Loucy (cell line): ENCODE data around the gene IWS1.

Source experiments
- H2AFZ ChIP-seq: fragments of 200-600 bp; sonication (generic); 2 replicates; pipeline ENCODE4 v1.6.0; 2016; ENCODE audit warnings: antibody characterized with exemption, mild to moderate bottlenecking, low read length, moderate library complexity
- H3F3A ChIP-seq: fragments of 200-600 bp; 2 replicates; pipeline ENCODE4 v1.6.0; 2016; ENCODE audit warnings: antibody characterized with exemption, low read depth, mild to moderate bottlenecking
- H3K27me3 ChIP-seq: fragments of 200-600 bp; sonication (generic); 2 replicates; pipeline ENCODE4 v1.6.1; 2014; ENCODE audit warnings: low read length, mild to moderate bottlenecking; ENCODE audit not compliant: insufficient read depth, poor library complexity, severe bottlenecking
- H3K36me3 ChIP-seq: fragments of 200-600 bp; sonication (generic); 2 replicates; pipeline ENCODE4 v1.6.1; 2016; ENCODE audit warnings: low read length; ENCODE audit not compliant: insufficient read depth
- H3K4me1 ChIP-seq: fragments of 200-600 bp; sonication (generic); 2 replicates; pipeline ENCODE4 v1.5.1; 2014; ENCODE audit warnings: low read length, mild to moderate bottlenecking; ENCODE audit not compliant: insufficient read depth, poor library complexity, severe bottlenecking
- H3K4me2 ChIP-seq: fragments of 200-600 bp; sonication (generic); 2 replicates; pipeline ENCODE4 v1.6.0; 2014; ENCODE audit warnings: antibody characterized with exemption, low read length, low read depth, mild to moderate bottlenecking; ENCODE audit not compliant: poor library complexity, severe bottlenecking
- H3K4me3 ChIP-seq: fragments of 200-600 bp; sonication (generic); 2 replicates; pipeline ENCODE4 v1.5.1; 2014; ENCODE audit warnings: low read length, mild to moderate bottlenecking, mixed read lengths; ENCODE audit not compliant: poor library complexity, severe bottlenecking
- H3K79me2 ChIP-seq: fragments of 200-600 bp; sonication (generic); 2 replicates; pipeline ENCODE4 v1.6.1; 2014; ENCODE audit warnings: low read length; ENCODE audit not compliant: insufficient read depth
- H3K9ac ChIP-seq: fragments of 200-600 bp; sonication (generic); 2 replicates; pipeline ENCODE4 v1.6.0; 2014; ENCODE audit warnings: mild to moderate bottlenecking, low read depth, low read length, moderate library complexity; ENCODE audit not compliant: poor library complexity, severe bottlenecking
- H3K9me2 ChIP-seq: fragments of 200-600 bp; sonication (generic); replicated peaks from 2 replicates; pipeline ENCODE4 v1.6.1; 2016; ENCODE audit warnings: low read depth, low read length, mixed read lengths
- H3K9me3 ChIP-seq: fragments of 200-600 bp; sonication (generic); 2 replicates; pipeline ENCODE4 v1.6.1; 2014; ENCODE audit warnings: mild to moderate bottlenecking, antibody characterized with exemption, low read length, low read depth; ENCODE audit not compliant: insufficient read depth
- H4K20me1 ChIP-seq: fragments of 200-600 bp; sonication (generic); 2 replicates; pipeline ENCODE4 v1.6.0; 2014; ENCODE audit warnings: antibody characterized with exemption, low read length, mild to moderate bottlenecking; ENCODE audit not compliant: insufficient read depth, poor library complexity, severe bottlenecking
- EZH2phosphoT487 ChIP-seq: fragments of 200-600 bp; IDR thresholded peaks from 2 replicates; pipeline ENCODE4 v1.6.1; 2018; ENCODE audit warnings: antibody characterized with exemption, mild to moderate bottlenecking, moderate library complexity, borderline replicate concordance
- TF ChIP-seq, protein P1 (sequence below): fragments of 200-600 bp; sonication (generic); conservative IDR thresholded peaks from 2 replicates; pipeline ENCODE4 v1.5.1; 2014; ENCODE audit warnings: mild to moderate bottlenecking, antibody characterized with exemption, low read length

Gene IWS1

DNA sequence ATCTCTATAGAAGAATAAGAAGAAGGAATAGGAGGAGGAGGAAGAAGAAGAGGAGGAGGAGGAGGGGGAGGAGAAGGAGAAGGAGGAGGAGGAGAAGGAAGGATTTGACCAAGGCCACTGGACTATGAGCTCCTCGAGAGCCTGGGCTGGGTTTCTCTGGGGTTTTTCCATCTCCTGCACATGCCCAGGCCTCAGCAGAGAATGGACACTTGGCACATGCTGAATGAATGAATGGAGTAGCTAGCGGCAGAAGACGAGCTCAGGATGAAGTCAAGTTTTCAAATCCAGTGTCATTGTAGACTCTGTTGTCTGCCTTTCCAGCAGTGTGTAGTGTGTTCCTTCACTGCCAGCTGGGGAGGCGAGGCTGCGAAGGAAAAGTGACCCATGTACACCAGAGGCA lies 11.4 kb upstream of the IWS1 start:
- H3K4me1 ChIP-seq: no peaks in the 10 kb centered on the region
- no peaks in the 10 kb centered on the region for H3K9me3 ChIP-seq
- no peak overlapping the region for H3K9ac ChIP-seq
- no peaks in the 10 kb centered on the region for H3K79me2 ChIP-seq
- H3K27me3 ChIP-seq: no peaks in the 10 kb centered on the region
- H4K20me1 ChIP-seq: no peaks in the 10 kb centered on the region
- no peaks in the 10 kb centered on the region for H3K9me2 ChIP-seq
- TF ChIP-seq EZH2phosphoT487: no peak
- TF ChIP-seq, protein P1, sequence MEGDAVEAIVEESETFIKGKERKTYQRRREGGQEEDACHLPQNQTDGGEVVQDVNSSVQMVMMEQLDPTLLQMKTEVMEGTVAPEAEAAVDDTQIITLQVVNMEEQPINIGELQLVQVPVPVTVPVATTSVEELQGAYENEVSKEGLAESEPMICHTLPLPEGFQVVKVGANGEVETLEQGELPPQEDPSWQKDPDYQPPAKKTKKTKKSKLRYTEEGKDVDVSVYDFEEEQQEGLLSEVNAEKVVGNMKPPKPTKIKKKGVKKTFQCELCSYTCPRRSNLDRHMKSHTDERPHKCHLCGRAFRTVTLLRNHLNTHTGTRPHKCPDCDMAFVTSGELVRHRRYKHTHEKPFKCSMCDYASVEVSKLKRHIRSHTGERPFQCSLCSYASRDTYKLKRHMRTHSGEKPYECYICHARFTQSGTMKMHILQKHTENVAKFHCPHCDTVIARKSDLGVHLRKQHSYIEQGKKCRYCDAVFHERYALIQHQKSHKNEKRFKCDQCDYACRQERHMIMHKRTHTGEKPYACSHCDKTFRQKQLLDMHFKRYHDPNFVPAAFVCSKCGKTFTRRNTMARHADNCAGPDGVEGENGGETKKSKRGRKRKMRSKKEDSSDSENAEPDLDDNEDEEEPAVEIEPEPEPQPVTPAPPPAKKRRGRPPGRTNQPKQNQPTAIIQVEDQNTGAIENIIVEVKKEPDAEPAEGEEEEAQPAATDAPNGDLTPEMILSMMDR: no peak
- no peak overlapping the region for H3K4me2 ChIP-seq
- no peaks in the 10 kb centered on the region for H3F3A ChIP-seq
- H3K4me3 ChIP-seq: no peak overlapping the region
- H2AFZ ChIP-seq: no peak overlapping the region
- H3K36me3 ChIP-seq: no peaks in the 10 kb centered on the region

DNA sequence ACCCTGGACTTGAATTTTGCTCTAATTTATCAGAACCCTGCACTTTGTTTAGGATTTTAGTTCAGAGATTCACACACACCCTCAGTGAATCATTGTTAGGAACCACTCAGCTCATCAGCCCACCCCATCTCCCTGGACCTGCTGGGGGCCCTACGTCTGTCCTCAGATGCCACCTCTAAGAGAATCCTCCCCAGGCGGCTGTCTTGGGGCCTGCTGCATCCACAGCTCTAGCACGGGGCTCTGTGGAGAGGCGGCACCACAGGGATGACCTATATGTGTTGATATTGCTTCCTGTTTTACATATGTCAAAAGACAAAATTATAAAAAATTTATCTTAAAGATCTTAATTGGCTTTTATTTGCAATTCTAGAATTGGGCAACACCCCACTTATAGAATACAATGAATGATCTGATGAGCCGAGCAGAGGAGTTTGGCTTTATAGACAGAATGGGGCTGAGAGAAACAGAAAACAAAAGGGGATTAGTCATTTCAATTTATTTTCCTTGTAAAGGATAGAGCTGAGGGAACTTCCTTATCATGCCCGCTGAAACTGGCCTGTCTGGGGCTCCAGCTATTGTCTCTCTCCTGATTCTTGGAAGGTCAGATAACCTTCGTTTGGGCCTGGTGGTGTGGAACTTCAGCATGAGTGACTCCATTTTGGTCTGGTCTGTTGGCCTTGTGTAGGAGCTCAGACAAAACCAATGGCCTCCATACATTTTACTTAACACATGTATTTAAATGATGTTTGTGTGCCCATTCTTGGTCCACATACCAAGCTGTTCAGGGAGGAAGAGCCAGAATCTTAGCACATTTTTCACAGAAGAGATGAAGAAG lies 10.6 kb upstream of the IWS1 start:
- Histone ChIP-seq H3K9ac (no peak overlapping the region), H3K4me2 (no peak overlapping the region)

DNA sequence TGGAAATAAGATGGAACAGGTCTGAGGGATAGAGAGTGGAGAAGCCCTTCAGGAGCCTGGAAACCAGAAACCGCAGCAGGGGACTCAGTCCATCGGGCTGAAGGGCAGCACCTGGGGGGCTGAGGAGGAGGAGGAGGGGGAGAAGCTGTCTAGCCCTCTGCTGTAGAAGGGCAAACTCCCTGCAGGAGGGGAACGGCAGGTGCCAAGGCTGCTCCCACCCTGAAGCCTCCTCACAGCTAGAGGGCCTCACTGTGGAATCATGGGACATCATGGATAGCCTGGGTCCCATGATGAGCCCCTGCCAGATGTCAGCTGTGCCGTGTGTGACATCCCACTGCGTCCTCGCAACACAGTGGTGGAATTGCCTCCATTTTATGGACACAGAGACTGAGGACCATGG lies 9.6 kb upstream of the IWS1 start:
- Histone ChIP-seq H3K9me2 (no peaks in the 10 kb centered on the region), H3K36me3 (no peaks in the 10 kb centered on the region), H3K9ac (no peak overlapping the region), H3K27me3 (no peaks in the 10 kb centered on the region), H3K9me3 (no peaks in the 10 kb centered on the region), H3K4me2 (no peak overlapping the region), H3K4me3 (no peak overlapping the region), H2AFZ (no peak overlapping the region), H3K4me1 (no peaks in the 10 kb centered on the region), H3F3A (no peaks in the 10 kb centered on the region), H4K20me1 (no peaks in the 10 kb centered on the region), H3K79me2 (no peaks in the 10 kb centered on the region)
- TF ChIP-seq, protein P1: no peak
- TF ChIP-seq EZH2phosphoT487: no peak

More for the DNA sequence above, 10.6 kb upstream of the IWS1 start:
- Histone ChIP-seq H3K79me2 (no peaks in the 10 kb centered on the region), H4K20me1 (no peaks in the 10 kb centered on the region), H3K9me2 (no peaks in the 10 kb centered on the region), H3K36me3 (no peaks in the 10 kb centered on the region), H3K4me3 (no peak overlapping the region), H3K9me3 (no peaks in the 10 kb centered on the region), H3F3A (no peaks in the 10 kb centered on the region), H3K4me1 (no peaks in the 10 kb centered on the region), H2AFZ (no peak overlapping the region; the same call in 1 of the 2 replicates), H3K27me3 (no peaks in the 10 kb centered on the region)
- no peak for TF ChIP-seq EZH2phosphoT487
- TF ChIP-seq, protein P1: no peak
